Calu3 (cell line): ENCODE measurements around the gene KCNQ5. TPM values are rescaled to one million over a fixed set of nuclear protein-coding genes. Genes with fewer than 3 reads are reported as not detected.

Experiments
- BruUV-seq: library from RNA; stranded (reverse); fragments of 400-500 nt; replicated peaks from 2 replicates; lab custom pipeline; 2021; lab: Mats Ljungman, UMichigan
- CTCF ChIA-PET: fragments of 300-600 bp; sonication (Branson Sonifier 250); formaldehyde crosslinking; loops from one replicate; lab custom pipeline; 2022; ENCODE audit warnings: antibody characterized with exemption; lab: Charles Lee
- DNase-seq: peaks from one replicate; pipeline ENCODE4 v3.0.0; 2022
- H3K27ac Mint-ChIP-seq: one replicate; pipeline ENCODE4 v1.8.0; 2022; ENCODE audit warnings: mixed read lengths; ENCODE audit not compliant: unreplicated experiment
- H3K27me3 Mint-ChIP-seq: one replicate; pipeline ENCODE4 v1.8.0; 2022; ENCODE audit warnings: mixed read lengths; ENCODE audit not compliant: unreplicated experiment
- H3K36me3 Mint-ChIP-seq: one replicate; pipeline ENCODE4 v1.8.0; 2022; ENCODE audit warnings: mild to moderate bottlenecking, moderate library complexity, mixed read lengths; ENCODE audit not compliant: insufficient read depth, unreplicated experiment
- H3K4me1 Mint-ChIP-seq: one replicate; pipeline ENCODE4 v1.8.0; 2022; ENCODE audit warnings: mild to moderate bottlenecking, low read depth, mixed read lengths; ENCODE audit not compliant: unreplicated experiment
- H3K4me3 Mint-ChIP-seq: one replicate; pipeline ENCODE4 v1.8.0; 2022; ENCODE audit warnings: mild to moderate bottlenecking, low read depth, moderate library complexity, mixed read lengths; ENCODE audit not compliant: unreplicated experiment
- H3K9me3 Mint-ChIP-seq: one replicate; pipeline ENCODE4 v1.8.0; 2022; ENCODE audit warnings: low read depth, mixed read lengths; ENCODE audit not compliant: unreplicated experiment
- CTCF ChIP-seq: fragments of 200-600 bp; IDR thresholded peaks from one replicate; pipeline ENCODE4 v1.8.0; 2022; ENCODE audit warnings: antibody characterized with exemption; ENCODE audit not compliant: unreplicated experiment
- intact Hi-C: fragments of 100-400 bp; cut with micrococcal nuclease; formaldehyde crosslinking; loops from one replicate; pipeline ENCODE4 v1.10.0; 2022; ENCODE audit not compliant: unreplicated experiment
- total RNA-seq: library from RNA; stranded (reverse); gene quantifications from 2 replicates; pipeline ENCODE4 v1.2.3, GENCODE V29; 2022

Gene KCNQ5
- total RNA-seq, 1 experiment from 2014 or later: not detected

GRCh38 chr6:73073238-73073637 lies 451.4 kb downstream of the KCNQ5 start:
- BruUV-seq: no TSS peak

GRCh38 chr6:73074175-73074574 lies 452.3 kb downstream of the KCNQ5 start:
- H3K4me3 Mint-ChIP-seq: no peak overlapping the region
- intact Hi-C loops: no loop called here
- CTCF ChIA-PET: no interaction called here
- no peak overlapping the region for H3K27ac Mint-ChIP-seq
- no peaks in the 10 kb centered on the region for H3K27me3 Mint-ChIP-seq
- peaks cover 8% of the 10 kb centered on the region for H3K4me1 Mint-ChIP-seq
- TF ChIP-seq CTCF: no peak
- H3K9me3 Mint-ChIP-seq: no peaks in the 10 kb centered on the region
- BruUV-seq: no TSS peak
- no peaks in the 10 kb centered on the region for H3K36me3 Mint-ChIP-seq
- no peak for DNase-seq

More at GRCh38 chr6:73073238-73073637, 451.4 kb downstream of the KCNQ5 start:
- DNase-seq: no peak
- intact Hi-C loops: no loop called here
- Mint-ChIP-seq H3K27me3 (no peaks in the 10 kb centered on the region), H3K36me3 (no peaks in the 10 kb centered on the region), H3K4me1 (peaks cover 8% of the 10 kb centered on the region), H3K4me3 (no peak overlapping the region), H3K9me3 (no peaks in the 10 kb centered on the region), H3K27ac (no peak overlapping the region)
- no peak for TF ChIP-seq CTCF
- CTCF ChIA-PET: no interaction called here

- peaks cover 31% of the 10 kb centered on the region for H3K4me1 Mint-ChIP-seq
- TF ChIP-seq CTCF: no peak
- no peak overlapping the region for H3K27ac Mint-ChIP-seq
- no peaks in the 10 kb centered on the region for H3K27me3 Mint-ChIP-seq
- H3K36me3 Mint-ChIP-seq: no peaks in the 10 kb centered on the region
- intact Hi-C loops: no loop called here
- CTCF ChIA-PET: no interaction called here
- no TSS peak for BruUV-seq
- no peak overlapping the region for H3K4me3 Mint-ChIP-seq
- no peak for DNase-seq
- H3K9me3 Mint-ChIP-seq: no peaks in the 10 kb centered on the region
Observed at GRCh38 chr6:73076211-73076954, 454.5 kb downstream of the KCNQ5 start.

GRCh38 chr6:73078333-73078862 lies 456.5 kb downstream of the KCNQ5 start:
- Mint-ChIP-seq H3K9me3 (no peaks in the 10 kb centered on the region), H3K27me3 (no peaks in the 10 kb centered on the region)
- intact Hi-C loops: no loop called here

More at GRCh38 chr6:73078333-73078862, 456.5 kb downstream of the KCNQ5 start:
- no peaks in the 10 kb centered on the region for H3K36me3 Mint-ChIP-seq
- BruUV-seq: no TSS peak
- H3K4me3 Mint-ChIP-seq: no peak overlapping the region
- peaks cover 33% of the 10 kb centered on the region for H3K4me1 Mint-ChIP-seq
- TF ChIP-seq CTCF: no peak
- CTCF ChIA-PET: no interaction called here
- no peak for DNase-seq
- no peak overlapping the region for H3K27ac Mint-ChIP-seq
